Neural progenitor cell (in vitro differentiated cells): ENCODE data around the gene ZNF366. TPM values are rescaled to one million over a fixed set of nuclear protein-coding genes. Genes with fewer than 3 reads are reported as not detected.

Source experiments
- DNase-seq: peaks from one replicate; pipeline ENCODE4 v3.0.0-alpha.2; 2016; ENCODE audit warnings: low spot score
- H2AFZ ChIP-seq: fragments of 200-600 bp; sonication (generic); replicated peaks from 2 replicates; pipeline ENCODE4 v1.6.1; 2016; ENCODE audit warnings: antibody characterized with exemption
- H3F3A ChIP-seq: fragments of 200-600 bp; sonication (generic); 2 replicates; pipeline ENCODE4 v1.6.1; 2016; ENCODE audit warnings: antibody characterized with exemption, low read depth
- H3K27ac ChIP-seq: fragments of 200-600 bp; sonication (generic); 2 replicates; pipeline ENCODE4 v1.5.1; 2016; ENCODE audit warnings: mild to moderate bottlenecking
- H3K27me3 ChIP-seq: fragments of 200-600 bp; sonication (generic); 2 replicates; pipeline ENCODE4 v1.6.1; 2016; ENCODE audit warnings: mild to moderate bottlenecking, moderate library complexity
- H3K36me3 ChIP-seq: fragments of 200-600 bp; sonication (generic); 2 replicates; pipeline ENCODE4 v1.5.1; 2016
- H3K4me1 ChIP-seq: fragments of 200-600 bp; sonication (generic); 2 replicates; pipeline ENCODE4 v1.6.1; 2016; ENCODE audit warnings: mixed run types
- H3K4me2 ChIP-seq: fragments of 200-600 bp; sonication (generic); 2 replicates; pipeline ENCODE4 v1.6.1; 2016
- H3K4me3 ChIP-seq: fragments of 200-600 bp; sonication (generic); 2 replicates; pipeline ENCODE4 v1.5.1; 2016
- H3K79me2 ChIP-seq: fragments of 200-600 bp; sonication (generic); 2 replicates; pipeline ENCODE4 v1.6.1; 2016; ENCODE audit warnings: low read depth
- H3K9ac ChIP-seq: fragments of 200-600 bp; sonication (generic); 2 replicates; pipeline ENCODE4 v1.6.1; 2016
- H3K9me3 ChIP-seq: fragments of 200-600 bp; sonication (generic); 2 replicates; pipeline ENCODE4 v1.5.1; 2016; ENCODE audit warnings: low read depth
- H4K20me1 ChIP-seq: fragments of 200-600 bp; sonication (generic); 2 replicates; pipeline ENCODE4 v1.6.1; 2016; ENCODE audit warnings: low read depth
- H3K27ac Mint-ChIP-seq: 3 replicates; pipeline ENCODE4 v1.8.0; 2021; ENCODE audit warnings: mixed read lengths
- H3K27me3 Mint-ChIP-seq: 2 replicates; pipeline ENCODE4 v1.8.0; 2022; ENCODE audit warnings: low read depth, mild to moderate bottlenecking, inconsistent platforms, moderate library complexity, mixed read lengths; ENCODE audit not compliant: insufficient read depth
- H3K36me3 Mint-ChIP-seq: 3 replicates; pipeline ENCODE4 v1.8.0; 2021; ENCODE audit warnings: mixed read lengths
- H3K4me1 Mint-ChIP-seq: 3 replicates; pipeline ENCODE4 v1.8.0; 2021; ENCODE audit warnings: mixed read lengths
- H3K4me3 Mint-ChIP-seq: 3 replicates; pipeline ENCODE4 v1.8.0; 2021; ENCODE audit warnings: mild to moderate bottlenecking, moderate library complexity, mixed read lengths
- H3K9me3 Mint-ChIP-seq: 3 replicates; pipeline ENCODE4 v1.8.0; 2020; ENCODE audit warnings: mixed read lengths
- EZH2 ChIP-seq: fragments of 200-600 bp; sonication (generic); IDR thresholded peaks from 2 replicates; pipeline ENCODE4 v1.6.1; 2017; ENCODE audit warnings: antibody characterized with exemption, mild to moderate bottlenecking, moderate library complexity
- EZH2phosphoT487 ChIP-seq: fragments of 200-600 bp; sonication (generic); IDR thresholded peaks from 2 replicates; pipeline ENCODE4 v1.6.1; 2017; ENCODE audit warnings: antibody characterized with exemption
- total RNA-seq: library from RNA; depleted of rRNA; stranded (reverse); fragments of >200 nt; gene quantifications from 2 replicates; pipeline ENCODE4 v1.2.3, GENCODE V29; 2015; ENCODE audit warnings: low replicate concordance
- TF ChIP-seq, protein P1 (sequence below): fragments of 200-600 bp; sonication (generic); IDR thresholded peaks from 2 replicates; pipeline ENCODE4 v1.5.1; 2017; ENCODE audit warnings: antibody characterized with exemption, mild to moderate bottlenecking

The ZNF366 gene
- total RNA-seq, 1 donor from 2014 or later: not detected

DNA sequence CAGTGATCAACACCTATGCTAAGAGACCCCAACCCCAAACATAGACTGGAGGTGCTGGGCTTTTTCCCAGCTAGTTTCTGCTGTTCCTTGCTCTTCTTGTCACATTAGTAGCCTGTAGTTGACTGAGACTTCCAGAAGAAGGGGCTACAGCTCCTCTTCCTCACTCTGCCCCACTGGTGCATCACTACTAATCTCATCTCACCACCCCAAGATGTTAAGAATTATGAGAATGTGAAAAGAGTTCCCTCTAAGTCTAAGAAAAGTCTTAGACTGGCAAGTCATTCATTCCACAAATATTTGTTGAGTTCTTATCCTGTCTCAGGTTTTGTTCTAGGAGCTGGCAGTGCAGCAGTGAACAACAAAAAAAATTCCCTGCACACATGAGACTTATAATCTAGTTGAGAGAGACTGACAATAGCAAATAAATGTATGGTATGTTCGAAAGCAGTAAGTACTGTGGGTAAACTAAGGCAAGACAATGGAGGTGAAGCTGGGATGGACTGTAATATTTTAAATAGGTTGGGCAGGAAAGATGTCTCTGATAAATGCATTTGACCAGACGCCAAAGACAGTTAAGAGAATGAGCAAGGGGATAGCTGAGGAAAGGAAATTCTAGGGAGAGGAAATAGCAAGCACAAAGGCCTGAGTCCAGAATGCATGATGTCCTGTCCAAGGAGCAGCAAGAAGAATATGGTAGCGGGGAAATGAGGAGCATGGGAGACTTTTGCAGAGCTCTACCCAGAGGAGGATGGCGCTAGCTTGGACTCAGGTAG is 94.7 kb downstream of the ZNF366 start:
- Histone ChIP-seq H3K4me2 (no peak overlapping the region), H4K20me1 (no peaks in the 10 kb centered on the region), H3K9ac (no peak overlapping the region), H3K9me3 (no peaks in the 10 kb centered on the region), H3K27me3 (no peaks in the 10 kb centered on the region), H3K36me3 (no peaks in the 10 kb centered on the region), H3K79me2 (no peaks in the 10 kb centered on the region), H3K27ac (no peak overlapping the region), H2AFZ (no peak overlapping the region), H3K4me1 (no peaks in the 10 kb centered on the region), H3F3A (no peaks in the 10 kb centered on the region), H3K4me3 (no peak overlapping the region)
- DNase-seq: no peak
- Mint-ChIP-seq H3K36me3 (no peaks in the 10 kb centered on the region), H3K4me1 (peaks cover 30% of the 10 kb centered on the region), H3K27ac (no peak overlapping the region), H3K4me3 (no peak overlapping the region), H3K9me3 (peaks cover 2% of the 10 kb centered on the region), H3K27me3 (no peaks in the 10 kb centered on the region)
- no peak for TF ChIP-seq EZH2phosphoT487
- TF ChIP-seq, protein P1, sequence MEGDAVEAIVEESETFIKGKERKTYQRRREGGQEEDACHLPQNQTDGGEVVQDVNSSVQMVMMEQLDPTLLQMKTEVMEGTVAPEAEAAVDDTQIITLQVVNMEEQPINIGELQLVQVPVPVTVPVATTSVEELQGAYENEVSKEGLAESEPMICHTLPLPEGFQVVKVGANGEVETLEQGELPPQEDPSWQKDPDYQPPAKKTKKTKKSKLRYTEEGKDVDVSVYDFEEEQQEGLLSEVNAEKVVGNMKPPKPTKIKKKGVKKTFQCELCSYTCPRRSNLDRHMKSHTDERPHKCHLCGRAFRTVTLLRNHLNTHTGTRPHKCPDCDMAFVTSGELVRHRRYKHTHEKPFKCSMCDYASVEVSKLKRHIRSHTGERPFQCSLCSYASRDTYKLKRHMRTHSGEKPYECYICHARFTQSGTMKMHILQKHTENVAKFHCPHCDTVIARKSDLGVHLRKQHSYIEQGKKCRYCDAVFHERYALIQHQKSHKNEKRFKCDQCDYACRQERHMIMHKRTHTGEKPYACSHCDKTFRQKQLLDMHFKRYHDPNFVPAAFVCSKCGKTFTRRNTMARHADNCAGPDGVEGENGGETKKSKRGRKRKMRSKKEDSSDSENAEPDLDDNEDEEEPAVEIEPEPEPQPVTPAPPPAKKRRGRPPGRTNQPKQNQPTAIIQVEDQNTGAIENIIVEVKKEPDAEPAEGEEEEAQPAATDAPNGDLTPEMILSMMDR: peak; percentile 12

DNA sequence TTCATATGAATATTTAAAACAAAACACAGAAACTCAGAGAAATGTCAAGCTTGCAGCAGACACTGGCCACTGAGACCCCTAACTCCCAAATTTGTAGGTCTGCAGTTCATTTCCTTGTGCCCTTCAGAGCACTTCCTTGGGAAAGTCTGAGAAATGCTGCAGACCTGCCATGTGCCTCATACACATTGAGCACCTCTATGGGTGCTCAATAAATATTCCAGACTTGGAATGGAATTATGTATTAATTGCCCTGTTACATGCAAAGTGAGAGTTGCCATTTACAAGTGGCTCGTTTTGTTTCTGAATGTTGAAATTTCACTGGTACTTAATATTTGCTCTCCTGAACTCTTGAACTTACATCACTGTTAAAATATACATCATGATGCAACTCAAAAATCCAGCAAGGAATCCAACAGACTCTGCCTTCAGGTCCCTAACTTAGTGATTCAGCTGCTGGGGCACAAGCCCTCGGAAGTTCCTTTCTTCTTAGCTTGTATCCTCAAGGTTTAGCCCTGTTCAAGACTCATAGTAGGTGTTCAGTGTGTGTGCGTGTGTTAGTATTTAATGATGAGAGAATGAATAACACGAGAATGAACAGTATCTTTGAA is 96.4 kb downstream of the ZNF366 start:
- Histone ChIP-seq H3K9ac (no peak overlapping the region), H3K9me3 (no peaks in the 10 kb centered on the region), H3K4me3 (no peak overlapping the region), H3K27me3 (no peaks in the 10 kb centered on the region), H3K36me3 (no peaks in the 10 kb centered on the region), H4K20me1 (no peaks in the 10 kb centered on the region), H3K4me2 (no peak overlapping the region), H3K27ac (no peak overlapping the region), H3F3A (no peaks in the 10 kb centered on the region), H3K79me2 (no peaks in the 10 kb centered on the region), H2AFZ (no peak overlapping the region), H3K4me1 (no peaks in the 10 kb centered on the region)
- Mint-ChIP-seq H3K27ac (peak overlapping the region; percentile 38), H3K36me3 (peaks cover 4% of the 10 kb centered on the region), H3K27me3 (no peaks in the 10 kb centered on the region), H3K9me3 (peaks cover 5% of the 10 kb centered on the region), H3K4me3 (no peak overlapping the region), H3K4me1 (peaks cover 39% of the 10 kb centered on the region)
- no peak for DNase-seq
- no peak for TF ChIP-seq EZH2
- TF ChIP-seq, protein P1: no peak
- TF ChIP-seq EZH2phosphoT487: no peak

DNA sequence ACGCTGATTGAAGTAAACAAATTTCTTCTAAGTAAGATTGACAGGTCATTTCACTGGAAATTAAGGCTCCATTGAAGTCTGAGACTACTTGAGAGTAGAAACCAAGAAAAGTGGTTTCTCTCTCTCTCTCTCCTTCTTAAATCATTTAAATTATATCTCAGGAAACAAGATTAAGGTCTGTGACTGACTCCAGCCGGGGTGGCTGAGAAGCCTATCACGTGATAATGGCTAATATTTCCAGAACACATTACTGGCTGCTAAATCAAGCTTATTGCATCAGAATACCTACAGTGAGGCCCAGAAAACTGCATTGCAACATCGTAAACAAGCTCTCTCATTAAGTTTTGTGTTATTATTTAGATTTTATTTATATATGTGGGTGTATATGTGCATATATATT is 98.6 kb downstream of the ZNF366 start:
- H3K27ac ChIP-seq: no peak overlapping the region
- no peak overlapping the region for H3K4me2 ChIP-seq
- Mint-ChIP-seq H3K27me3 (no peaks in the 10 kb centered on the region), H3K36me3 (peaks cover 7% of the 10 kb centered on the region), H3K27ac (peak overlapping the region; percentile 95), H3K9me3 (peaks cover 17% of the 10 kb centered on the region), H3K4me1 (peaks cover 34% of the 10 kb centered on the region), H3K4me3 (no peak overlapping the region)
- no peak overlapping the region for H2AFZ ChIP-seq
- no peaks in the 10 kb centered on the region for H3K9me3 ChIP-seq
- H3K79me2 ChIP-seq: no peaks in the 10 kb centered on the region
- DNase-seq: no peak
- no peaks in the 10 kb centered on the region for H3K36me3 ChIP-seq
- H3K4me1 ChIP-seq: no peaks in the 10 kb centered on the region
- no peaks in the 10 kb centered on the region for H3F3A ChIP-seq
- no peaks in the 10 kb centered on the region for H3K27me3 ChIP-seq
- no peaks in the 10 kb centered on the region for H4K20me1 ChIP-seq
- TF ChIP-seq EZH2: no peak
- TF ChIP-seq EZH2phosphoT487: no peak
- TF ChIP-seq, protein P1: no peak
- no peak overlapping the region for H3K9ac ChIP-seq
- no peak overlapping the region for H3K4me3 ChIP-seq
